ENCODE measurements around the gene GLI3. TPM values are rescaled to one million over a fixed set of nuclear protein-coding genes. Genes with fewer than 3 reads are reported as not detected.

Gene GLI3
- total and polyA plus RNA-seq, 2 of the 8 experiments (the other 6 are each of a cell fraction or from before 2014, with no cell fraction given) = 8.0 to 31.1 TPM

GRCh38 chr7:41971640-41972187, 265.3 kb downstream of the GLI3 start:
- TF ChIP-seq SIN3A (conservative IDR thresholded peaks at IDR 0.05 in 1 of 2, IDR thresholded peaks at IDR 0.05 in 1 of 2; ENCODE audit: low read depth in 1 of 2, low read length in 2 of 2) (no peak), EGR1 (IDR thresholded peaks at IDR 0.05; ENCODE audit: borderline replicate concordance, low read depth, low read length) (no peak), NRF1 (IDR thresholded peaks at IDR 0.05; ENCODE audit: low read depth, low read length) (no peak), JUN (IDR thresholded peaks at IDR 0.05; ENCODE audit: low read depth, low read length) (no peak), BRCA1 (IDR thresholded peaks at IDR 0.05; ENCODE audit: low read depth, low read length) (no peak), CTCF (IDR thresholded peaks at IDR 0.05; ENCODE audit: control extremely low read depth in 1 of 3, insufficient read depth in 1 of 3, low read depth in 1 of 3, low read length in 3 of 3) (no peak), SIRT6 (IDR thresholded peaks at IDR 0.05; ENCODE audit: low read length) (no peak)
- Histone ChIP-seq H2AFZ (ENCODE audit: low read length) (no peak overlapping the region), H4K20me1 (replicated peaks in 1 of 2; ENCODE audit: control insufficient read depth in 1 of 2, insufficient read depth in 2 of 2, low read length in 2 of 2) (peaks cover 0 to 2% of the 10 kb centered on the region in 2 experiments), H3K27me3 (replicated peaks in 1 of 4; ENCODE audit: control insufficient read depth in 3 of 4, extremely low read depth in 1 of 4, insufficient read depth in 3 of 4, low read length in 3 of 4) (no peaks in the 10 kb centered on the region), H3K14ac (ENCODE audit: insufficient read length) (no peak overlapping the region), H2BK120ac (replicated peaks; ENCODE audit: low read depth, low read length) (no peak overlapping the region), H3K9ac (replicated peaks in 1 of 4; ENCODE audit: extremely low read depth in 1 of 4, low read depth in 3 of 4, low read length in 3 of 4) (no peak overlapping the region), H4K5ac (ENCODE audit: insufficient read length, low read depth, low read length) (no peak overlapping the region), H2AK5ac (ENCODE audit: low read depth, low read length) (no peak overlapping the region), H3K27ac (ENCODE audit: low read depth, low read length) (no peak overlapping the region), H2BK20ac (ENCODE audit: low read length) (no peak overlapping the region), H4K91ac (replicated peaks; ENCODE audit: insufficient read length, low read length) (no peak overlapping the region), H2BK15ac (ENCODE audit: low read length) (no peak overlapping the region), H4K8ac (ENCODE audit: extremely low read depth, insufficient read depth, low read length) (no peak overlapping the region), H3K4ac (replicated peaks; ENCODE audit: insufficient read length, low read depth, low read length) (no peak overlapping the region), H3K56ac (replicated peaks; ENCODE audit: insufficient read length, low read depth, low read length) (no peak overlapping the region), H3K36me3 (ENCODE audit: control insufficient read depth in 2 of 4, insufficient read depth in 4 of 4, low read length in 3 of 4) (peaks cover 0 to 16% (median 4%) of the 10 kb centered on the region in 4 experiments; a peak in 5 of 8 replicates), H2BK5ac (ENCODE audit: low read depth, low read length) (no peak overlapping the region), H3K4me3 (ENCODE audit: extremely low read depth in 1 of 4, insufficient read depth in 2 of 4, low read depth in 3 of 4, low read length in 4 of 4) (no peak overlapping the region), H3K9me3 (ENCODE audit: insufficient read depth in 2 of 2, low read depth in 1 of 2, low read length in 1 of 2) (no peaks in the 10 kb centered on the region), H3K23ac (ENCODE audit: insufficient read length) (no peak overlapping the region), H3K79me1 (ENCODE audit: low read depth, low read length) (no peaks in the 10 kb centered on the region), H3K23me2 (ENCODE audit: low read depth, low read length) (no peaks in the 10 kb centered on the region), H3K4me1 (replicated peaks in 1 of 4; ENCODE audit: control insufficient read depth in 3 of 4, insufficient read depth in 4 of 4, low read length in 3 of 4) (no peaks in the 10 kb centered on the region), H3K79me2 (ENCODE audit: control insufficient read depth in 1 of 2, insufficient read depth in 2 of 2, low read length in 2 of 2) (no peaks in the 10 kb centered on the region), H3K4me2 (ENCODE audit: insufficient read depth in 1 of 2, low read depth in 2 of 2, low read length in 2 of 2) (no peak overlapping the region), H3K18ac (ENCODE audit: extremely low read depth, low read length) (no peak overlapping the region), H2BK12ac (ENCODE audit: low read depth, low read length) (no peak overlapping the region)
- DNase-seq (ENCODE audit: low read depth in 1 of 2, low spot score in 2 of 2) (no peak), FAIRE-seq (no peak)
- 95% methylated on average over 9 of the region's 9 CpGs; no CpG with 5 or more reads in 1 of the 2 experiments for WGBS, 2 experiments (ENCODE audit: extremely low coverage in 1 of 2, insufficient coverage in 1 of 2, insufficient read length in 1 of 2, insufficient replicate concordance in 2 of 2, low coverage in 1 of 2, low lambda C conversion rate in 2 of 2, missing lambda C conversion rate in 1 of 2)
- ChIA-PET CTCF (ENCODE audit: partially characterized antibody) (interaction anchor here (0.9 to 2.2 kb wide), 4 partner anchors 8 to 31 kb away, joined by 3 to 10 read pairs (median 4); no protein-coding TSS in a partner anchor), POLR2A (ENCODE audit: partially characterized antibody) (no interaction called here)
